HCT116 (cell line): ENCODE results near the gene THOC6. TPM values are rescaled to one million over a fixed set of nuclear protein-coding genes. Genes with fewer than 3 reads are reported as not detected.

Experiments used
- ATAC-seq: fragments of 200-7000 bp; cut with Tn5 transposase; 2 replicates; pipeline ENCODE4 v1.9.1; 2020; ENCODE audit warnings: mild to moderate bottlenecking, moderate library complexity
- BruUV-seq: library from RNA; stranded (reverse); fragments of 400-500 nt; replicated peaks from 2 replicates; lab custom pipeline; 2021; lab: Mats Ljungman, UMichigan
- CTCF ChIA-PET: fragments of 300-600 bp; sonication (Branson Sonifier 250); formaldehyde crosslinking; loops from one replicate; lab custom pipeline; 2021; ENCODE audit warnings: antibody characterized with exemption; lab: Charles Lee
- POLR2A ChIA-PET: fragments of 300-600, 350-600 bp; sonication (Branson Sonifier 250); formaldehyde crosslinking; loops from one replicate; lab custom pipeline; 2021; ENCODE audit warnings: antibody characterized with exemption; lab: Charles Lee
- RAD21 ChIA-PET, 2 experiments: fragments of 300-600 bp; sonication (Branson Sonifier 250); formaldehyde crosslinking; loops; one replicate each; lab custom pipeline; 2023; ENCODE audit warnings: low total read pairs in 2 of 2; ENCODE audit not compliant: uncharacterized antibody in 2 of 2, unreplicated experiment in 2 of 2, low non-redundant PET in 1 of 2; lab: Charles Lee
- DNase-seq: peaks from one replicate; pipeline ENCODE4 v3.0.0-alpha.2; 2010; ENCODE audit warnings: low read depth, low spot score
- H2AFZ ChIP-seq: fragments of 200-600 bp; shearing (Covaris generic), sonication (generic); 2 replicates; pipeline ENCODE4 v1.6.1; 2017; ENCODE audit warnings: low read depth, mixed run types, mixed read lengths, antibody characterized with exemption, low read length; ENCODE audit not compliant: poor library complexity, severe bottlenecking
- H3K27ac ChIP-seq: 2 replicates; pipeline ENCODE4 v1.5.1; 2012; ENCODE audit warnings: low read depth, low read length
- H3K27me3 ChIP-seq: fragments of 200-600 bp; sonication (generic); 2 replicates; pipeline ENCODE4 v1.6.1; 2016; ENCODE audit warnings: mixed run types, low read length, mixed read lengths; ENCODE audit not compliant: insufficient read depth
- H3K36me3 ChIP-seq, 2 experiments: fragments of 200-500 bp in 1 of 2; fragments of 200-600 bp in 1 of 2; sonication (Bioruptor generic) in 1 of 2; sonication (generic) in 1 of 2; 2 replicates each; pipeline versions ENCODE4 v1.5.1 to v1.6.1; 2014 to 2016; ENCODE audit warnings: low read length in 2 of 2, inconsistent platforms in 1 of 2, mixed read lengths in 1 of 2, mixed run types in 1 of 2; ENCODE audit not compliant: insufficient read depth in 2 of 2, control insufficient read depth in 1 of 2
- H3K4me1 ChIP-seq, 2 experiments: fragments of 200-600 bp in 1 of 2; sonication (generic) in 1 of 2; 2 replicates each; pipeline versions ENCODE4 v1.5.1 to v1.6.1; 2012 to 2017; ENCODE audit warnings: low read length in 2 of 2, inconsistent platforms in 1 of 2, mild to moderate bottlenecking in 1 of 2, mixed read lengths in 1 of 2, mixed run types in 1 of 2, moderate library complexity in 1 of 2; ENCODE audit not compliant: insufficient read depth in 2 of 2, control insufficient read depth in 1 of 2
- H3K4me2 ChIP-seq: fragments of 200-600 bp; sonication (generic); 2 replicates; pipeline ENCODE4 v1.6.1; 2017; ENCODE audit warnings: mixed run types, low read length, mixed read lengths
- H3K4me3 ChIP-seq, 2 experiments: fragments of 200-600 bp in 1 of 2; sonication (generic) in 1 of 2; replicated peaks in 1 of 2; 2 replicates each; pipeline ENCODE4 v1.5.1; 2011 to 2016; ENCODE audit warnings: low read length in 2 of 2, control low read depth in 1 of 2, low read depth in 1 of 2, mild to moderate bottlenecking in 1 of 2, mixed read lengths in 1 of 2, mixed run types in 1 of 2
- H3K79me2 ChIP-seq: fragments of 200-600 bp; sonication (generic); 2 replicates; pipeline ENCODE4 v1.6.1; 2017; ENCODE audit warnings: mild to moderate bottlenecking, mixed run types, low read length, moderate library complexity, mixed read lengths; ENCODE audit not compliant: insufficient read depth
- H3K9ac ChIP-seq: fragments of 200-600 bp; sonication (generic); 2 replicates; pipeline ENCODE4 v1.6.1; 2016; ENCODE audit warnings: low read length, mixed read lengths
- H3K9me2 ChIP-seq: fragments of 200-600 bp; sonication (generic), shearing (Covaris generic); 2 replicates; pipeline ENCODE4 v1.6.1; 2017; ENCODE audit warnings: mixed run types, mild to moderate bottlenecking, moderate library complexity; ENCODE audit not compliant: insufficient read depth
- H3K9me3 ChIP-seq, 2 experiments: fragments of 200-500 bp in 1 of 2; fragments of 200-600 bp in 1 of 2; sonication (Bioruptor generic) in 1 of 2; sonication (generic) in 1 of 2; 2 replicates each; pipeline ENCODE4 v1.6.1; 2014 to 2017; ENCODE audit warnings: low read length in 2 of 2, mixed read lengths in 2 of 2, inconsistent platforms in 1 of 2, low read depth in 1 of 2, mild to moderate bottlenecking in 1 of 2, mixed run types in 1 of 2, moderate library complexity in 1 of 2; ENCODE audit not compliant: control insufficient read depth in 1 of 2, insufficient read depth in 1 of 2
- H4K20me1 ChIP-seq: fragments of 200-600 bp; sonication (generic), shearing (Covaris generic); 2 replicates; pipeline ENCODE4 v1.6.1; 2017; ENCODE audit warnings: mixed run types, mild to moderate bottlenecking, moderate library complexity; ENCODE audit not compliant: insufficient read depth
- CBX3 ChIP-seq: IDR thresholded peaks from 2 replicates; pipeline ENCODE4 v1.6.1; 2012; ENCODE audit warnings: low read depth
- CEBPB ChIP-seq: IDR thresholded peaks from 2 replicates; pipeline ENCODE4 v1.6.1; 2012; ENCODE audit warnings: low read depth
- CTCF ChIP-seq, 3 experiments: fragments of 200-600 bp in 1 of 3; sonication (generic) in 1 of 3; IDR thresholded peaks in 2 of 3; conservative IDR thresholded peaks in 1 of 3; 2 replicates each; pipeline ENCODE4 v1.5.1; 2012 to 2017; ENCODE audit warnings: low read depth in 2 of 3, low read length in 2 of 3, antibody characterized with exemption in 1 of 3, borderline replicate concordance in 1 of 3, control low read depth in 1 of 3, mild to moderate bottlenecking in 1 of 3, mixed read lengths in 1 of 3, mixed run types in 1 of 3, moderate library complexity in 1 of 3; ENCODE audit not compliant: insufficient read depth in 1 of 3
- EZH2 ChIP-seq: fragments of 200-600 bp; sonication (generic); IDR thresholded peaks from 2 replicates; pipeline ENCODE4 v1.6.1; 2017; ENCODE audit warnings: antibody characterized with exemption, mixed run types
- JUND ChIP-seq: IDR thresholded peaks from 2 replicates; pipeline ENCODE4 v1.6.1; 2012
- POLR2A ChIP-seq: IDR thresholded peaks from 2 replicates; pipeline ENCODE4 v1.7.0; 2011; ENCODE audit warnings: borderline replicate concordance; ENCODE audit not compliant: insufficient read depth, insufficient read length; ENCODE audit errors: extremely low read depth
- POLR2AphosphoS5 ChIP-seq: IDR thresholded peaks from 2 replicates; pipeline ENCODE4 v1.6.1; 2011; ENCODE audit warnings: mild to moderate bottlenecking, low read depth, low read length, moderate library complexity
- RAD21 ChIP-seq: IDR thresholded peaks from 2 replicates; pipeline ENCODE4 v1.6.1; 2012; ENCODE audit warnings: low read depth, mild to moderate bottlenecking
- REST ChIP-seq: IDR thresholded peaks from 2 replicates; pipeline ENCODE4 v1.6.1; 2012; ENCODE audit warnings: low read depth
- SIN3A ChIP-seq: IDR thresholded peaks from 2 replicates; pipeline ENCODE4 v1.6.1; 2012; ENCODE audit warnings: low read depth
- SRF ChIP-seq: IDR thresholded peaks from 2 replicates; pipeline ENCODE4 v1.6.1; 2012; ENCODE audit warnings: low read depth
- ZBTB33 ChIP-seq: IDR thresholded peaks from 2 replicates; pipeline ENCODE4 v1.6.1; 2011; ENCODE audit warnings: mild to moderate bottlenecking, low read length, moderate library complexity; ENCODE audit not compliant: insufficient replicate concordance; ENCODE audit errors: extremely low read depth
- ZFX ChIP-seq: fragments of 450-650 bp; IDR thresholded peaks from 2 replicates; pipeline ENCODE4 v1.6.1; 2017
- ZNF274 ChIP-seq: fragments of 200-500 bp; sonication (Bioruptor generic); IDR thresholded peaks from 2 replicates; pipeline ENCODE4 v1.6.1; 2014; ENCODE audit warnings: mild to moderate bottlenecking, low read depth, low read length, inconsistent platforms
- intact Hi-C: fragments of 100-400 bp; cut with micrococcal nuclease; formaldehyde crosslinking; loops from 2 replicates; pipeline ENCODE4 v1.10.0; 2022
- total RNA-seq: library from RNA; stranded (reverse); gene quantifications from one replicate; pipeline ENCODE4 v1.2.1, GENCODE V29; 2021; ENCODE audit not compliant: unreplicated experiment

THOC6 gene
- total RNA-seq, 1 experiment from 2014 or later: 62.9 TPM

- POLR2A ChIA-PET: interaction anchor here (0.7 to 1.0 kb wide), 2 partner anchors 98 to 192 kb away, joined by 3 to 4 read pairs; no protein-coding TSS in a partner anchor
- no TSS peak for BruUV-seq
Measured at GRCh38 chr16:3062553-3062952, 38.7 kb downstream of the THOC6 start.

More at GRCh38 chr16:3062553-3062952, 38.7 kb downstream of the THOC6 start:
- ChIA-PET CTCF (no interaction called here), RAD21 (interaction anchor here in 1 of 2 experiments (0.7 kb wide), 1 partner anchor 632 kb away, joined by 5 read pairs; no protein-coding TSS in a partner anchor)
- Histone ChIP-seq H3K79me2 (no peaks in the 10 kb centered on the region), H3K27me3 (no peaks in the 10 kb centered on the region), H3K9me3 (no peaks in the 10 kb centered on the region), H2AFZ (no peak overlapping the region), H3K4me2 (no peak overlapping the region), H3K4me3 (no peak overlapping the region), H3K4me1 (peaks cover 0 to 25% of the 10 kb centered on the region in 2 experiments; a peak in 3 of 4 replicates), H3K9me2 (no peaks in the 10 kb centered on the region), H4K20me1 (no peaks in the 10 kb centered on the region), H3K27ac (no peak overlapping the region), H3K9ac (no peak overlapping the region), H3K36me3 (no peaks in the 10 kb centered on the region)
- DNase-seq: no peak
- intact Hi-C loops: no loop called here
- TF ChIP-seq POLR2AphosphoS5 (no peak), ZNF274 (no peak), CTCF (IDR thresholded peaks at IDR 0.05 in 2 of 3, conservative IDR thresholded peaks at IDR 0.05 in 1 of 3; ENCODE audit: borderline replicate concordance in 1 of 3, insufficient read depth in 1 of 3, low read depth in 2 of 3, low read length in 2 of 3) (no peak), ZFX (no peak), CEBPB (no peak), ZBTB33 (no peak), POLR2A (no peak), EZH2 (no peak), SIN3A (no peak), SRF (no peak), CBX3 (no peak), JUND (no peak), REST (no peak), RAD21 (no peak)
- ATAC-seq: no peak
